Measurements from ENCODE around the gene MCF2L.

Gene MCF2L

DNA sequence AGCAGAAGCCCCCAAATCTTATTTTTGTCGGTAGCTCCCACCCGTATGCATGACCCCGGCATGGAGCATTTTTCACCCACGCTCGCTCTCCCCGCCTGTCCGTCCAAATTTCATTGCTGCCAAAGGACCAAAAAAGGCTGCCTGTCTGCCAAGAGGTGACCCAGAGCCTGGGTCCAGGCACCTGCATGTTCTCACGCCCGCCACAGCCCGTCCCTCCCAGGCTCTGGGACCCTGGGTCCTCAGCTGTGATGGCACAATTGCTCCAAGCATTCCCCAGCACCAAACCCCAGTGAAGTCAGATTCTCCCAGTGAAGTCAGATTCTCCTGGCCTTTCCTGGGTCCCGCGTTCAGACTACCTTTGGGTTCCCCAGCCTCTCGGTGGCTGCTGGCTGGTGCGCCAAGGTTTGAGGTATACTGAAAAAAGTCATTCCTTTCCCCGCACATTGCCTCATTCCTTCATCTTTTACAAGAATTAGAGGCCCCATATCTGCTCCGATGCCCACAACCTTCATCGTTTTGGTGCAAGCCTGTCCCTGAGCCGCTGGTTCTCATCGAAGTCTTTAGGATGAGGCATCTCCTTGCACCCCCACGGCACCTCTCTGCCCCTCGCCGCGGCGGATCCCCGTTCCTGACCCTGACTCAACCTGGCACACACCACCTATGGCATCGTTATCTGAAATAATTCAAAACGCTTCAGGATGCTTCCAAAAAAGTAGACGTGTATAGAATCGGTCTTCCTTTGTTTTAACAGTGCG is 77.3 kb downstream of the MCF2L start:
- in situ Hi-C loops (cut with HindIII; ENCODE audit: low sequenced_read_pairs) = no loop called here
- H3K4me3 ChIP-seq (ENCODE audit: low read depth, low read length) = no peak overlapping the region
- TF ChIP-seq, protein P1, sequence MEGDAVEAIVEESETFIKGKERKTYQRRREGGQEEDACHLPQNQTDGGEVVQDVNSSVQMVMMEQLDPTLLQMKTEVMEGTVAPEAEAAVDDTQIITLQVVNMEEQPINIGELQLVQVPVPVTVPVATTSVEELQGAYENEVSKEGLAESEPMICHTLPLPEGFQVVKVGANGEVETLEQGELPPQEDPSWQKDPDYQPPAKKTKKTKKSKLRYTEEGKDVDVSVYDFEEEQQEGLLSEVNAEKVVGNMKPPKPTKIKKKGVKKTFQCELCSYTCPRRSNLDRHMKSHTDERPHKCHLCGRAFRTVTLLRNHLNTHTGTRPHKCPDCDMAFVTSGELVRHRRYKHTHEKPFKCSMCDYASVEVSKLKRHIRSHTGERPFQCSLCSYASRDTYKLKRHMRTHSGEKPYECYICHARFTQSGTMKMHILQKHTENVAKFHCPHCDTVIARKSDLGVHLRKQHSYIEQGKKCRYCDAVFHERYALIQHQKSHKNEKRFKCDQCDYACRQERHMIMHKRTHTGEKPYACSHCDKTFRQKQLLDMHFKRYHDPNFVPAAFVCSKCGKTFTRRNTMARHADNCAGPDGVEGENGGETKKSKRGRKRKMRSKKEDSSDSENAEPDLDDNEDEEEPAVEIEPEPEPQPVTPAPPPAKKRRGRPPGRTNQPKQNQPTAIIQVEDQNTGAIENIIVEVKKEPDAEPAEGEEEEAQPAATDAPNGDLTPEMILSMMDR (IDR thresholded peaks at IDR 0.05; ENCODE audit: low read depth, low read length) = no peak
- DNase-seq (ENCODE audit: low read depth, low spot score) = no peak

DNA sequence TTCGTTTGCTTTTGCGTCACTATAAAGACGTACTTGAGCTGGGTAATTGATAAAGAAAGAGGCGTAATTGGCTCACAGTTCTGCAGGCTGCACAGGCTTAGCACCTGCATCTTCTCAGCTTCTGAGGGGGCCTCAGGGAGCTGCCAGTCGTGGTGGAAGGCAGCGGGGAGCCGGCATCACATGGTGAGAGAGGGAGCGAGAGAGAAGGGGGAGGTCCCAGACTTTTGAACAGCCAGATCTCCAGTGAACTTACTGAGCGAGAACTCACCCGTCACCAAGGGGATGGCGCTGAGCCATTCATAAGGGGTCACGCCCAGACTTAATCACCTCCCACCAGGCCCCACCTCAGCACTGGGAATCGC is 77.8 kb downstream of the MCF2L start:
- in situ Hi-C loops (cut with HindIII; ENCODE audit: low sequenced_read_pairs) = no loop called here
- no peak overlapping the region for H3K4me3 ChIP-seq (ENCODE audit: low read depth, low read length)
- TF ChIP-seq, protein P1 (IDR thresholded peaks at IDR 0.05; ENCODE audit: low read depth, low read length) = no peak
- DNase-seq (ENCODE audit: low read depth, low spot score) = no peak

DNA sequence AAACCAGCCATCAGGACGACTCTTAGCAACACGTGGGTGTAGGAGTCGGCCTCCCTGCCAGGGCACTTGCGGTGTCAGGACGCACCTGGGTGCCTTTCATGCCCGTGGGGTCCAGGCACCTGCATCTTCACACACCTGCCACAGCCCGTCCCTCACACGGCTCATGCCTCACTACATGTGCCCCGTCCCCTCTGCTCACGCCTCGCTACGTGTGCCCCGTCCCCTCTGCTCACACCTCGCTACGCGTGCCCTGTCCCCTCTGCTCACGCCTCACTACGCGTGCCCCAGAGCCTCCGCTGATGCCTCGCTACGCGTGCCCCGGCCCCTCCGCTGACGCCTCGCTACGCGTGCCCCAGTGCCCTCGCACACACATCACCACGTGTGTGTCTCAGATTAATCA is 78.6 kb downstream of the MCF2L start:
- in situ Hi-C loops (cut with HindIII; ENCODE audit: low sequenced_read_pairs) = no loop called here
- no peak for DNase-seq (ENCODE audit: low read depth, low spot score)
- no peak overlapping the region for H3K4me3 ChIP-seq (ENCODE audit: low read depth, low read length)
- TF ChIP-seq, protein P1 (IDR thresholded peaks at IDR 0.05; ENCODE audit: low read depth, low read length) = no peak

DNA sequence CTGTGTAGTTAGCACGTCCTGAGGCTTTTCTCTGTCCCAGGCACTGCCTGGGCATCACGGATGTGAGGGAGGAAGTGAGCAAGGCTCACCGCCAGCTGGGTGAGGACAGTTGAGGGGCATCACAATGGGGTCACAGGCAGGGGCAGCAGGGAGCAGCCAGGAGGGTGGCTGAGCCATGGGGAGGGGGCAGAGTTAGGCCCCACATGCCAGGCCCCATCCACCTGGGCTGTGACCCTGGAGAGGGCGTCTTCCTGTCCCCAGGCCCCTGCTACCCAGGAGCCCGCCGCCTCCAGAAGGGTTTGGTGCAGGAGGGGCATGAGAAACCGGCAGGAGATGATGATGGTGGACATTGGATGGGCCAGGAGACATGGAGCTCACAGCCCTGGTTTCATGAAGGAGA is 79.8 kb downstream of the MCF2L start:
- DNase-seq (ENCODE audit: low read depth, low spot score) = no peak
- in situ Hi-C loops (cut with HindIII; ENCODE audit: low sequenced_read_pairs) = no loop called here
- TF ChIP-seq, protein P1 (IDR thresholded peaks at IDR 0.05; ENCODE audit: low read depth, low read length) = no peak
- H3K4me3 ChIP-seq (ENCODE audit: low read depth, low read length) = no peak overlapping the region

DNA sequence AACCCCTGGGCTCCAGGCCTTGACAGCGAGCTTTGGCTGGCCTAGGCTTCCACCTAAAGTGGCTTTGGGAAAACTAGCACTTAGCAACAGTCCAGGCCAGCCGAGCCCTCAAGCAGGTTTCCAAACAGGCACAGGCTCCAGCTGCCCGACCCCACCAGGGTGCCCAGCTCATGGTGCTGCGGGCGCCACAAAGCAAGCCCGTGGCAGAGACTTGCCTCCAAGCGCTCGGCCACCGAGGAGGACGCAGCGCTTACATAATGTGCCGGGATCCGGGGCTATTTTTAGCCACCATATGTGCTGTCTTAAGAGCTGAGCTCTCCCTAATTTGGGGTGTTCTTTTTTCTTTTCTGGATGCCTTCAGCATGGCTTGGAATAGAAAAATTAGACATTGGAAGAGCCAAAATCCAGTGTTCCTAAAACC is 80.5 kb downstream of the MCF2L start:
- no peak for DNase-seq (ENCODE audit: low read depth, low spot score)
- TF ChIP-seq, protein P1 (IDR thresholded peaks at IDR 0.05; ENCODE audit: low read depth, low read length) = no peak
- in situ Hi-C loops (cut with HindIII; ENCODE audit: low sequenced_read_pairs) = no loop called here
- no peak overlapping the region for H3K4me3 ChIP-seq (ENCODE audit: low read depth, low read length)

DNA sequence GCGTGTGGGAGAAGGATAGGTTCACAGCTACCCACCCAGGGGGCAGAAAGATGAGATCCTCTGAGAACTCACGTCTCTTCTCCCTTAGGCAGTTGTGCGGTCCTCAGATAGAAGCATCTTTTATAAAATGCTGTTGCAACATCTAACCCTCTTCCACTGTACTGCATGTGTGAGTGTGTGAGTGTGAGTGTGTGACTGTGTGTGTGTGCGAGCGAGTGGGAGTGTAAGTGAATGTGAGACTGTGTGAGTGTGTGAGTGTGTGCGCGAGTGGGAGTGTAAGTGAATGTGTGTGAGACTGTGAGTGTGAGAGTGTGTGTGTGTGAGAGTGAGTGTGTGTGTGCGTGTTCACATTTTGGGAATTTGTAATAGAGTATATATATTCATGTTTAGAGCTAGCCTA is 81.0 kb downstream of the MCF2L start:
- DNase-seq (ENCODE audit: low read depth, low spot score) = no peak
- no peak overlapping the region for H3K4me3 ChIP-seq (ENCODE audit: low read depth, low read length)
- in situ Hi-C loops (cut with HindIII; ENCODE audit: low sequenced_read_pairs) = no loop called here
- TF ChIP-seq, protein P1 (IDR thresholded peaks at IDR 0.05; ENCODE audit: low read depth, low read length) = no peak

Data from astrocyte of the spinal cord (primary cell).